Neural cell (in vitro differentiated cells): Measurements from ENCODE around the gene PLA2G3.

ENCODE experiments used
- CTCF ChIP-seq: fragments of 450-650 bp; IDR thresholded peaks from 2 replicates; pipeline ENCODE4 v1.5.1; 2014; ENCODE audit warnings: antibody characterized with exemption, mild to moderate bottlenecking, moderate library complexity; ENCODE audit not compliant: poor library complexity, severe bottlenecking
- EP300 ChIP-seq: fragments of 450-650 bp; conservative IDR thresholded peaks from 2 replicates; pipeline ENCODE4 v1.6.1; 2014; ENCODE audit warnings: antibody characterized with exemption, mild to moderate bottlenecking, moderate library complexity; ENCODE audit not compliant: poor library complexity, severe bottlenecking
- EZH2 ChIP-seq: fragments of 200-600, 300-800 bp; shearing (Covaris generic), sonication (generic); IDR thresholded peaks from 2 replicates; pipeline ENCODE4 v1.6.1; 2014; ENCODE audit warnings: antibody characterized with exemption, low read length, borderline replicate concordance, mild to moderate bottlenecking; ENCODE audit not compliant: insufficient read depth, poor library complexity, severe bottlenecking
- MXI1 ChIP-seq: fragments of 450-650 bp; conservative IDR thresholded peaks from 2 replicates; pipeline ENCODE4 v1.6.1; 2014; ENCODE audit warnings: antibody characterized with exemption, mild to moderate bottlenecking; ENCODE audit not compliant: poor library complexity, severe bottlenecking
- POLR2AphosphoS5 ChIP-seq: IDR thresholded peaks from 2 replicates; pipeline ENCODE4 v1.6.1; 2012
- RAD21 ChIP-seq: fragments of 450-650 bp; conservative IDR thresholded peaks from 2 replicates; pipeline ENCODE4 v1.6.1; 2014; ENCODE audit warnings: antibody characterized with exemption, mild to moderate bottlenecking, moderate library complexity
- TAF1 ChIP-seq: IDR thresholded peaks from 2 replicates; pipeline ENCODE4 v1.6.1; 2012; ENCODE audit warnings: low read depth
- TF ChIP-seq, protein P1 (sequence below): IDR thresholded peaks from 2 replicates; pipeline ENCODE4 v1.6.1; 2012; ENCODE audit warnings: borderline replicate concordance

DNA sequence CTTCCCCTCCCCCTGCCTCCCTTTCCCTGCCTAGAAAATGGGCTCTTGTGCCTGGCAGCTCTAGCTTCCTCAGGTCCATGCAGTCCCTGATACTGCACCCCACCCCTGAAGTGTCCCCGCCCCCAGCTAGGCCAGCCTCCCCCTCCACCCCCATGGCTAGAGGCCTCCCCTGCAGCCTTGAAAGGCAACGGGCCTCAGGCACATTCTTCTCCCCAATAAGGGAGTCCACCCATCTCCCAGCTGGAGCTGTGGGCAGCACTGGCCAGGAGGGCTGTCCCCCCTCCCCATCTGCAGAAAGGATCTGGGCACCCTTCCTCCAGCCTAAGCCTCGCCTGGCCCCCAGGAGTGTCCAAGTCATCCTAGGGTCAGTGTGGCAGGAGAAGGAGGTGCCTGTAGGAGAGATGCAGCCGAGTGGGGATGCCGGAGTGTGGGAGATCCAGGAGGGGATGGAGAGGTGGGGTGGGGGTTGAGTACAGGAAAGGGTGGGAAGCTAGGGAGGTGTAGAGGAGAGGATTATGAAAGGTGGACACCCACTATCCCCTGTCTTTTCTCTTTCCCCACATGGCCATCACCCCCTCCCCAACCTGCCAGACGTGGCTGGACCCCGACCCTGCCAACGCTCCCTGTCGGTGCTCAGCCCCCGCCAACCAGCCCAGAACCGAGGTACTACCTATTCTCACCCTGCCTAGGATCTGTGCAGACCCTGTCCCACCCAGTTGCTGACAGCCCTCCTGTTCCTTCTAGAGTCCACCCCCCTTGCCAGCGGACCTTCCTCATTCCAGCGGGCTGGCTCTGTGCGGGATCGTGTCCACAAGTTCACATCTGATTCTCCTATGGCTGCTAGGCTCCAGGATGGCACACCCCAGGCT, 49.9 kb downstream of the PLA2G3 start:
- no peak for TF ChIP-seq CTCF
- no peak for TF ChIP-seq EZH2
- TF ChIP-seq POLR2AphosphoS5: no peak
- TF ChIP-seq MXI1: no peak
- no peak for TF ChIP-seq EP300
- no peak for TF ChIP-seq RAD21
- TF ChIP-seq, protein P1, sequence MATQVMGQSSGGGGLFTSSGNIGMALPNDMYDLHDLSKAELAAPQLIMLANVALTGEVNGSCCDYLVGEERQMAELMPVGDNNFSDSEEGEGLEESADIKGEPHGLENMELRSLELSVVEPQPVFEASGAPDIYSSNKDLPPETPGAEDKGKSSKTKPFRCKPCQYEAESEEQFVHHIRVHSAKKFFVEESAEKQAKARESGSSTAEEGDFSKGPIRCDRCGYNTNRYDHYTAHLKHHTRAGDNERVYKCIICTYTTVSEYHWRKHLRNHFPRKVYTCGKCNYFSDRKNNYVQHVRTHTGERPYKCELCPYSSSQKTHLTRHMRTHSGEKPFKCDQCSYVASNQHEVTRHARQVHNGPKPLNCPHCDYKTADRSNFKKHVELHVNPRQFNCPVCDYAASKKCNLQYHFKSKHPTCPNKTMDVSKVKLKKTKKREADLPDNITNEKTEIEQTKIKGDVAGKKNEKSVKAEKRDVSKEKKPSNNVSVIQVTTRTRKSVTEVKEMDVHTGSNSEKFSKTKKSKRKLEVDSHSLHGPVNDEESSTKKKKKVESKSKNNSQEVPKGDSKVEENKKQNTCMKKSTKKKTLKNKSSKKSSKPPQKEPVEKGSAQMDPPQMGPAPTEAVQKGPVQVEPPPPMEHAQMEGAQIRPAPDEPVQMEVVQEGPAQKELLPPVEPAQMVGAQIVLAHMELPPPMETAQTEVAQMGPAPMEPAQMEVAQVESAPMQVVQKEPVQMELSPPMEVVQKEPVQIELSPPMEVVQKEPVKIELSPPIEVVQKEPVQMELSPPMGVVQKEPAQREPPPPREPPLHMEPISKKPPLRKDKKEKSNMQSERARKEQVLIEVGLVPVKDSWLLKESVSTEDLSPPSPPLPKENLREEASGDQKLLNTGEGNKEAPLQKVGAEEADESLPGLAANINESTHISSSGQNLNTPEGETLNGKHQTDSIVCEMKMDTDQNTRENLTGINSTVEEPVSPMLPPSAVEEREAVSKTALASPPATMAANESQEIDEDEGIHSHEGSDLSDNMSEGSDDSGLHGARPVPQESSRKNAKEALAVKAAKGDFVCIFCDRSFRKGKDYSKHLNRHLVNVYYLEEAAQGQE: no peak
- TF ChIP-seq TAF1: no peak
